Bronchus fibroblast of lung (primary cell): ENCODE data around the gene PLD3. TPM values are rescaled to one million over a fixed set of nuclear protein-coding genes. Genes with fewer than 3 reads are reported as not detected.

Experiments
- total RNA-seq: library from RNA; depleted of rRNA; stranded (reverse); fragments of >200 nt; gene quantifications from 2 replicates; pipeline ENCODE4 v1.2.3, GENCODE V29; 2015

PLD3 gene, protein sequence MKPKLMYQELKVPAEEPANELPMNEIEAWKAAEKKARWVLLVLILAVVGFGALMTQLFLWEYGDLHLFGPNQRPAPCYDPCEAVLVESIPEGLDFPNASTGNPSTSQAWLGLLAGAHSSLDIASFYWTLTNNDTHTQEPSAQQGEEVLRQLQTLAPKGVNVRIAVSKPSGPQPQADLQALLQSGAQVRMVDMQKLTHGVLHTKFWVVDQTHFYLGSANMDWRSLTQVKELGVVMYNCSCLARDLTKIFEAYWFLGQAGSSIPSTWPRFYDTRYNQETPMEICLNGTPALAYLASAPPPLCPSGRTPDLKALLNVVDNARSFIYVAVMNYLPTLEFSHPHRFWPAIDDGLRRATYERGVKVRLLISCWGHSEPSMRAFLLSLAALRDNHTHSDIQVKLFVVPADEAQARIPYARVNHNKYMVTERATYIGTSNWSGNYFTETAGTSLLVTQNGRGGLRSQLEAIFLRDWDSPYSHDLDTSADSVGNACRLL
- 218 and 236 TPM in 2 replicates for total RNA-seq

GRCh38 chr19:40348125-40348913 is at the start of gene PLD3, which contains the start of gene C19orf47:
PLD3 (plus strand) TSS chr19:40348695; CDS start chr19:40366484, 17,789 bp downstream.
C19orf47 (minus strand) TSS chr19:40348397; CDS start chr19:40341857, 6,540 bp downstream.

GRCh38 chr19:40390084-40390742 is 41.7 kb downstream of the PLD3 start, which contains the start of gene HIPK4:
HIPK4 (minus strand) TSS chr19:40390181; CDS start chr19:40389902, 279 bp downstream.

DNA sequence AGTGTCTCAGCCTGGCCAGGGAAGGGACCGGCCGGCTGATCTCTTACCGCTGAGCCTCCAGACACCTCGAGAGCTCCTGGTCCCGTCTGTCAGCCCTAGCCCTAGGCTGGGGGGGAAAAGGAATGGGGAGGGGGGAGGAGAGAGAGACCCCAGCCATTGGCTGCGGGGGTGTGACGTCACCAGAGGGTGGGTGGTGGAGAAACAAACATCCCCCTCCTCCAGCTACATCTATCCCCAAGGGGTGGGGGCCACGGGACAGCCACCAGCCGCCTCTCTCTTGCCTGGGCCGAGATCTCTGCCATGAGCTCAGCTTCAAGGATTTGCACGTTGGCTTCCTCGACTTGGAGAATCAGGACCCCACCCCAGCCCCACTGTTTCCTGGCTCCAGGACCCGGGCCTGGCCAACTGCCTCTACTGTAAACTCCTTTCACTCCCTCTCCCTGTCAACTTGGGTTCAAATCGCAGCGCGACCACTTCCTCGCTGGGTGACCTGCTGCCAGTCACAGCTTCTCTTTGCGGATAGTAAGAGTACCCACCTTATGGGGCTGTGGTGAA is 64.9 kb downstream of the PLD3 start, which contains the start of gene PRX:
Gene PRX, minus strand, starts transcription at position 88 of the 555 bp plus-strand sequence. CDS start 5,446 bp downstream, outside the sequence.

DNA sequence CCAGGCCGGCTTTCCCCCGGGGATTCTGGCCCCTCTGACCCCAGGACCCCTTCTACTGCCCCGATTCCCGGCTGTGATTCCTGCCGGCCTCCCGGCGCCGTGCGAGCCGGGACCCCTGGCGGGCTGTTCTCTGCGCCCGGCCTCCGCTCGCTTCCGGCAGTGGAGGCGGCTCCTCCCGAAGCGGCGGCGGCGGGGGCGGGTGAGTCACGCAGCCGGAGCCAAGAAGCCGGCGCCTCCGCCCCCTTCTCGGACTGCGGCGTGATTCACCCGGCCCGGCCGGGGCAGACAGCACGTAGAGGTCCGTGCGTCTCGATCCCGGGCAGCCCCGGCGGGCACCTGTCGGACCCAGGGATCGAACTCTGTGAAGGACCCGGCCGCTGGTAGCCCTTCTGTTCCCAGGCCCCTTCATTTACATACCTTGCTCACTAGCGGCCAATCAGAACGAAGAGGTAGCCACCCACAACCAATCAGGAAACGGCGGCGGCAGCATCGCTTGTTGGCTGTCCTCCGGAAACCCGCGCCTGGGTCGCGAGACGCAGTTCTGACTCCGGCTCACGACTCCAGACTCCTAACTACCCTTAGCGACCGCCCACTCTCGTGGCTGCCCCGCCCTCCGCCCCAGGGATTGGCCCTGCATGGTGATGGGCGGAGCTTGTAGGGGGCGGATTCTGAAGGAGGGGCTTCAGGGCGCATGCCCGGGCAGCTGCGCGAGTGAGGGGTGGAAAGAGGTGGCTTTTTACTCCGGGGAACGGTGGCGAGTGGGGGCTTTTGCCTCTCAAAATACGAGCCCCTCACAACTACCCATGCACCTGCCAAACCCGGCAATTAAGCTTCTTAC is 77.2 kb downstream of the PLD3 start, which contains the start of gene SERTAD1:
Gene SERTAD1, minus strand, starts transcription at position 543 of the 838 bp plus-strand sequence. CDS start 2,446 bp downstream, outside the sequence.

Other genes with a start within 250 kb of the PLD3 start
- gene MAP3K10, start 157.3 kb upstream of the PLD3 start, total RNA-seq, result 4.9 and 5.1 TPM in 2 replicates
- gene TTC9B, start 130.3 kb upstream of the PLD3 start, total RNA-seq, result not detected in 2 replicates
- gene CCNP, start 122.0 kb upstream of the PLD3 start, total RNA-seq, result not detected in 2 replicates
- gene AKT2, start 63.4 kb upstream of the PLD3 start, total RNA-seq, result 67.5 and 73.3 TPM in 2 replicates
- gene C19orf47, start 298 bp upstream of the PLD3 start, total RNA-seq, result 9.2 and 15.0 TPM in 2 replicates
- gene HIPK4, start 41.5 kb downstream of the PLD3 start, total RNA-seq, result under 0.01 and 0.15 TPM in 2 replicates
- gene PRX, start 64.7 kb downstream of the PLD3 start, total RNA-seq, result 1.6 and 1.8 TPM in 2 replicates
- gene SERTAD1, start 77.3 kb downstream of the PLD3 start, total RNA-seq, result 10.1 and 12.4 TPM in 2 replicates
- gene SERTAD3, start 95.6 kb downstream of the PLD3 start, total RNA-seq, result 17.7 TPM in 2 replicates
- gene BLVRB, start 117.0 kb downstream of the PLD3 start, total RNA-seq, result 80.2 and 84.3 TPM in 2 replicates
- gene SPTBN4, start 118.3 kb downstream of the PLD3 start, total RNA-seq, result 0.34 and 1.5 TPM in 2 replicates
- 133 and 153 TPM in 2 replicates for gene SHKBP1, start 228.2 kb downstream of the PLD3 start, total RNA-seq